ENCODE data around the gene SLC28A3.

Gene SLC28A3

DNA sequence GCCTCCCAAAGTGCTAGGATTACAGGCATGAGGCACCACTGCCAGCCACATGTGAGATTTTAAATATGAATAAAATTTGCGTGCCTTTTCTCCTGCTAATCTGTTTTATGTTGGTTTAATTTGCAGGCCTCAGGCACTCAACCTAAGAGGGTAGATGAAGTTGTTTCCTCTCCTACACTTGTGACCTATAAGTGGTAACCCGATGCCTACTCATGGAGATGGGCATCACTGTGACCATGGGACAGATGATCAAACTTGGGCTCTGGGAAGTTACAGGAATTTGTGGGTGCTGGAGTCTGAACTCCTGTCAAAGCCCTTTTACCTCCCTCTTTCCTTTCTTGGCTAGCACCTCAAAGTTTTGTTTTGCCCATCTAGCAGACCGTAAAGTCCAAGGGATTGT is 1.1 kb downstream of the SLC28A3 start:
- DNase-seq = no peak

DNA sequence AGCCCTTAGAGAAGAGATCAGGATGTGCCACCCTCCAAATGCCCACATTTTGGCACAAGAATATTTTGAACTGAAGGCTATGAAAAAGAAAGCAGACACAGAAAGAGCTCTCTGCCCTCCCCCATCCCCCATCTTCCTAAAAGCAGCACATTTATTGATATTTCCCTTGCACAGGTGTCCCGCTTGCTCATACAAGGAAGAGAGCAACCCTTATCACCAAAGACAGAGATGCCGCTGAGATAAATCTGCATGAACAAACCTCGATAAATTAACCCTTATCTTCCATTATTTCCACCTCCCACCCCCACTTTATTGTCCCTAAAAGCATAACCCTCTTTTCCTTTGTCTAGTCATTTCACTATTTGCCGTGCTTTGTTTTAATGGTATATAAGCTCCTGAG is 1.8 kb downstream of the SLC28A3 start:
- no peak for DNase-seq

DNA sequence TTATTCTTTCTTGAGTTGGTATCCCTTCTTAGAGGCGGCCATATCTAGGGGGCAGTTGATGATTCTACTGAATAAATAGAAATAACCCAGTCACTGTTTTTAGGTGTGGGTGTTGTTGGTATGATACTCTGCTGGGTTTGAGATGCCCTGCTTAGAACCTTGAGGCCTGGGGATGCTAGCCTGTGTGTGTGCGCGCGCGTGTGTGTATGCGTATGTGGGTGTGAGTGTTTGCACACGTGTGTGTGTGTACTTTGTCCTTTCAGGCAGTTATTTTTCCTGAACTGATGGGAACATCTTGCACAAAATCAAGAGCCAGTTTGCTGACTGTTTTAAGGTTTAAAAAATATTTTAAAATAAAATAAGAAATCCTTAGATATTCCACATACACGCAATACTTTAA is 3.3 kb downstream of the SLC28A3 start:
- no peak for DNase-seq

DNA sequence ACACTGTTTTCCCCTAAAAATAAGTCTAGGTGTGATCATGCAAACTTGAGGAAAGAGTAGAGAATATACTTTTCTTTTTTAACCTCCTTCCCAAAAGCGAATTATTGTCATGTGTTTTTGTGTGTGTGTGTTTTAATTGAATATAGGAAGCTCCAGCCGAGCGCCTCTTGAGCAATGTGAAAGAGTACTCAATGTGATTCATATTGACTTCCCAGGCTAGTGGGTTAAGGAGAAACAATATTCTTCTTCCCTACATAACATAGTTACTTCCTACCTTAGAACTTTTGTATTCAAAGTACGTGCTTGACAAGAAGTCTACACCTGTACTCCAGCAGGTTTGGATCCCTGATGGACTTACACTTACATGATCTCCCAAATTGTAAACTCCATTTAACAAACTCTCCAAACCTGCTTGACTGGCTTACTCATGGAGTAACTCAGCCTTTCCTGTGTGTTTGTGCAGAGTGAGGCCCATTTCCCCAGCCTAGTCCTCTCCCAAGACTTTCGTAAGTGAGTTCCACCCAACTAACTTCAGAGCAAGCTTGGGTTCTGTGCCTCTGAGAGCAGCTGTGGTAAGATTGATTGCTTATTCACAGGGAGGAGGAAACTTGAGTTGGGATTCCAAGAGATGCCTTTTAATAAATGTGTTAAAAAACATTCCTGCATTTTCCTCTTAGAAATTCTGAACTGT is 9.3 kb downstream of the SLC28A3 start:
- DNase-seq = no peak

DNA sequence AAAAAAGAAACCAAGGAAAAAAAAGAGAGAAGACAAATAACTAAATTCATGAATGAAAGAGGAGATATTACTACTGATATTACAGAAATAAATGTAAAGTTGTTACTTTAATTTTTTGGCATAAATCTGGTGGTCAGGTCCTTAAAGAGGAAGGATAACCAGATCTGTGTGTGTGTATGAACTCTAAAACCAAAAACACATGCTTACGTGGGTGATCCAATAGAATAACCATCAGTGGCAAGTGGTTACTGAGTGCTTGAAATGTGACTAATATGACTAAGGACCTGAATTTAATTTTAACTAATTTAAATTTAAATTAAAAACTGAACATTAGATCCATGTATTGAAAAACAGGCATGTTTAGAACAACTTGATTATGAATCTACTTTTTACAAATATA is 10.3 kb downstream of the SLC28A3 start:
- no peak for DNase-seq

DNA sequence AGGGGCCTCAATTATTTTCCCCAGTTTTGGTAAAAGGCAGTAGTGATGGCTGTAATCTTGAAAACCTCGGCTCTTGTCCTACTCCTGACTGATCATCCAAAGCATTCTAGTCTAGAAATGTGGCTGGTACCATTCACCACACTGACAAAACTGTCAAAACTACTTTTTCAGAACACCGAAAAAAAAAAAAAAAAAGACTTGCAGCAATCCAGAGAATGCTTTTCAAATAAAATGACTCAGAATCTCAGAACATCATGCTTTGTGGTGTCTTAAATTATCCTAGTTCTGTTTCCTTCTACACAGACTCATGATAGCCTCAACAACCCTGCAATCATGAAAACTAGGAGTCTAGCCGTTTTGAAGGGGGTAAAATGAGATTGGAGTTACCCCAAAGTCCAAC is 13.4 kb downstream of the SLC28A3 start:
- no peak for DNase-seq

DNA sequence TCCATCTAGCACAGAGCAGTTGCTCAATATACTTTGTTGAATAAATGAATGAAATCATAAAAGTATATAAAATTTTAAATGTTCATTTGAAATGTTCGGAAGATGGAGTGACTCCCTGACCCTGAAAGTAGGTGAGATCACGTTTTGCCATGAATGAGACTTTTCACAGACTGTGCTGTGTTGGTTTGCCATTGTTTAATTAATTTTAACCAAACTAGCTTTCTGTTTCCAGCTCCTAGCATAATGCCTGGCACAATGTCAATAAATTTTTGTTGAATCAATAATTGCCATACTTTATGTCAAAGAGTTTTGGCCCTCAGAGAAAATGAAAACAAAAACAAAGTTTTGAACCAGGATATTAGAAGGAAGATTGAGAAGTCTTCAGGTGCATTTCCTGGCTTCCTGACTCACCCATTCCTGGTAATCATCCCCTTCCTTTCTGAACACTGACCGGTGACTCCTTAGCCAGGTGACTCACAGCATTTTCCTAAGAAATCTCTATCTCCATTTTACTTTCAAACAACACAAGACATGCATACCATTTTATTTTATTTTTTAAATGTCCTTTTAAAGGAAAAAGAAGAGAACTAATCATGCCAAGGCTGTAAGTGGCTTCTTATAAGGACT is 15.1 kb downstream of the SLC28A3 start:
- no peak for DNase-seq

DNA sequence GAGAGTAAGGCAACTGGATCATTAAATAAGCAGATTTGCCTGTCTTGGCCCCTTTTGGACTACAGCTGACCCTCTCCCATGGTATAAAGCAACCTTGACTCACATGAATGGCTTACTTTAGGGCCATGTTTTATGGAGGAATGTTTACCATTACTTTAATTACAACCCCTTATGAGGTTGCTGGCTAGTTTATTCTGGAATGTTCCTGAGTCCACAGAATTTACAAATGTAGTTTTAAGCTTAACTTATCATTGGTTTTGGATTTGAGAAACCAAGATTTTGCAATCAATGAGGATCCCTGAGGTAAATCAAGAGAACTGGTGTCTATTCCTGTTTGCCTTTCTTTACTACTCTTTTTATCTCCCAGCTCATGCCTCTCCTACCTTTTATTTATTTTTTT is 15.7 kb downstream of the SLC28A3 start:
- no peak for DNase-seq

DNA sequence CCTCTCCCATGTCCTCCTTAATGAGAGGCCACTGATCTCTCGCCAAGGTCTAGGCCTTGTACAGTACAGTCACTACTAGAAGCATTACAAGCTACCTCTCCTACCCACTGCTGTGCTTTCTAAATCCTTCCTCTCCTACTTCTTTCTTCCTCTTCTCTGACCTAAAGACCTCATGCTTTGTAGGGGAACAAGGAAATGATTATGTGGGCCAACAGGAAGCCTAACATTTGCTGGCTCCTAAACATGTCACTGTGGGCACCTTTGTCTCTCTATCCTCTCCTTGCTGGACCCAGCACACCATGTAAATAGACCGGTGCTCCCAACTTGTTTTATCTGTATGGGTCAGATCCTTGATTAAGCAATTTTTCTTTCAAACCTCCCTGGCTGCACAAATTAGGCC is 16.7 kb downstream of the SLC28A3 start:
- no peak for DNase-seq

DNA sequence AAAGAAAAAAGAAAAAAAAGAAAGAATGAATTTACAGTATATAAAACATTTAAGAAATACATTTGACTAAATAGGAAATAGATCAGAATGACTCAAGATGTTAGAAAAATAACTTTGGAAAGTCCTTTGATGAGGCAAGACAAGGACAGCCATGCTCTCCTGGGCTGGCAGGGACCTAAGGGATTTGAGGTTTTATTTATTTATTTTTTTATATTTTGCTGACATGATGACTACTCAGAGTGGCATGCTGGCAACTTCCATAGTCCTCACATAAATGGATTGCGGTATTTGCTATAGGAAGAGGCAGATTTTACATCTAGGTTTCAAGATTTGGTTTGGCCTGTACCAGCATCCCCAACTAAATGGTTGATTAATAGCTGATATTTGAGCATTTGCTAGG is 17.7 kb downstream of the SLC28A3 start:
- no peak for DNase-seq

DNA sequence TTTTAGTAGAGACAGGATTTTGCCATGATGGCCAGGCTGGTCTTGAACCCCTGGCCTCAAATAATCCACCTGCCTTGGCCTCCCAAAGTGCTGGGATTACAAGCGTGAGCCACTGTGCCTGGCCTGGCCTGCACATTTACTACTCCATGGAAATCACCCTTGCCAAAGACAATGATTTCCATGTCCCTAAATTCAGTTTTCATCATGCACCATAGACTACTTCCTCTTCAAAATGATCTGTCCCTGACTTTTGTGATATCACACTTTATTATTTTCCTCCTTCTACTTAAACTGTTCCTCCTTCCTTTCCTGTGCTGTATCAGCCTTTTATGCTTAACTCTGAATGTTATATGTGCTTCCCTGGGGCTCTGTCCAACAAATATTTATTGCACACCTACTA is 20.3 kb downstream of the SLC28A3 start:
- no peak for DNase-seq

DNA sequence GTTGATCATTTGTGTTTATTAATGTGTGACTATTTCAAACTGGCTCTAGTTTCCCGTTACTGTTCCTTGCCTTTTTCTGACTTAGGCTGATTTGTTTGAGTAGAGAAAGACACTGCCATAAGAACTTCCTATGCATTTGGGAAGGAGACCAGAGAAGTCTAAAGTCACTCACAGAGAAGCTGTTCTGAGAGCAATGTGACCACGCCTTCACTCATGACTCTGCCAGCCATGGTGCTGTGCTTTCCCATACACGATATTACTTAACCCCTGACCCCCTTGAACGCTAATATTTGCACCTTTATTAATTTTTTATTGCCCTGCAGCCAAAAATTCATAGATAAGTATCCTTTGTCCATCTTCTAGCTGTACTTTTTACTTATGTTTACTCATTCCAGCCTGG is 20.9 kb downstream of the SLC28A3 start:
- no peak for DNase-seq

DNA sequence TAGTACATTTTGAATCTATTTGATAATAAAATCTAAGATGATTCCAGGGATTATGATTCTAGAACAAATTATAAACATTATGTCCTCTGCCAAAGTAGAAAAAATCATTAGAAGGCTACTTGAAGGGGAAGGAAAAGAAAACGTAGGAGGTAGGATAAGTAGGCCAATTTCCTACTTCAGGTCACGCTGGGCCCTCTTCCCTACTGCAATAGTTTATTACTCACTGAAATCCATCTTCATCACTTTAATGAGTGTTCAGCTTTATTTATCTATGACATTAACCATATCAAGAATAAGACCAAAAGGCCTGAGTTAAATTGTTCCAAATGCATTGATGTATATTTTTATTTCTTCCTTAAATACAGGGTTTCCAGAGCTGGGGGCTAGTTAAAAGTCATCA is 21.6 kb downstream of the SLC28A3 start:
- no peak for DNase-seq

DNA sequence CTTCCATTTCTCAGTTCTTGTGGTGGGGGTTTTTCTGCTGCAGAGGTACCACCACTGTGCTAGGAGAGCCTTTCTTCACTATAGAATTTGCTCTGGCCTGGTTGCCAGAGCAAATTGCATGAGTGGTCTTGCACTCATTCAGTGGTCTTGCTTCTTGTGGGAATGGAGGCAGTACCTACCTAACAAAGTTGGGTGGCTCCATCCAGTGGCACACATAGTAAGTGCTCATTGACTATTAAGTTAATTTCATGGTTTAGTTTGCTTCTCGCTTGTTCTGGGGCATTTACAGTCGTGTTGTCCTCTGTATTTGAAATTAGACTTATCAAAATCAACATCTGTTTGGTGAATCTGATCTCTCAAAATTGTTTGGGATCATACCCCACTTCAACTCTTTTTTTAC is 23.0 kb downstream of the SLC28A3 start:
- DNase-seq = no peak

DNA sequence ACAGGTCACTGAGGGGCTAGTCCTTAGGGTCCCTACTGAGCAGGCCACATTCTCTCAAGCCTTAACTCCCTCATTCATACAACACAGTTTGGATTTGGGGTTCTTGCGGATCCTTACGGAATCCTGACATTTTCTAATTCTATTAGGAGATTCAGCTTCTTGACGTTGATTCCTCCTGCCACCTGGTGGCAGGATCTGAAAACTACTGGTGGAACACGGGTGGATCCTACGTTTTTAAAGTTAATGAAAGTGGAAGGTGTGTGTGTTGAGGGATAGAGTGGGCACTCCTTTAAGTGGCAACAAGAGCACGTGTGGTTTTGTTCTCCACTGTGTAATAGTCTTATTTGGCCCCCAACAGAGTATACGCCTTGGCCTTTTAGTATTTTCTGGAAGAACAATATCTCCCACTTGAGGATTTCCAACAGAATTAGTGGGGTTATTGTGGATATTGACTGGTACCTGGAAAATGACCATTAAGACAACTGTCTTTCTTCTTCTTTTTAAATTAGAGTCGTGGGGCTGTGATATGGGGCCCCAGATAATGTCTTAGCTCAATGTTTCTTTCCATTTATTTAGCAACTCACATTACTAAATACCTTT is 25.2 kb downstream of the SLC28A3 start:
- peak; percentile 48 for DNase-seq

DNA sequence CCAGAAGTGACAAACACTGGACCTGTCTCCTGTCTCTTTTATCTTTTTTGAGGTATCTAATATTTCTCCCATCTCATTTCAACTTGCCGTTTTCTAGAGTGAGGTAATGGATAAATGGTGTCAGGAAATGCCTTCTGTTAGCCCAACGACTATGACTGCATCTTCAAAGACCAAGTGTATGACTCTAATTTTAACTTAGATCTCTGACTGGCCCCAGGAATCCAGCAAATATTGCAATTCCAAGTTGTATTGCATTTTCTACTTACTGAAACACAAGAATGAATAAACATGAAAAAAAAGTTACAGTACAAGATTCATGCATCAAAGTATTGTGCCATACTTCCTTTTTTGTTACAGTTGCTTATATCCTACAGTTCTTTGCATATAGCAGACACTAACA is 26.3 kb downstream of the SLC28A3 start:
- no peak for DNase-seq

DNA sequence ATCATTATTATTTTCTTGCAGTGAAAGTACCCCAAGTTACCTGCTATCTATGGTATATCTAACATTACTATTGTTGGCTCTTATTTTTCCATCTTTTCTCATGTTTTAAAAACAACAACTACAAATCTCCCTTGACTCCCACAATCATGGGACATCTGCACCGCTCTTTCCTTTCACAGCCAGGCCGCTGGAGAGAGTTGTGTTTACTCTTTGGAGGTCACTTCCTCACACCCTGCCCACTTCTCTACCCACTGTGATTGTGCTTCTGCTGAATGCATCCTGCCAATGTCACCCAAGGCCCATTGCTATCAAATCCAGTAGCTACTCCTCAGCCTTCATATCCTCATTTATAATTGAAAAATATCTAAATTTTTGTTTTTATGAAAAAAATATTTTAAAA is 29.7 kb downstream of the SLC28A3 start:
- no peak for DNase-seq

DNA sequence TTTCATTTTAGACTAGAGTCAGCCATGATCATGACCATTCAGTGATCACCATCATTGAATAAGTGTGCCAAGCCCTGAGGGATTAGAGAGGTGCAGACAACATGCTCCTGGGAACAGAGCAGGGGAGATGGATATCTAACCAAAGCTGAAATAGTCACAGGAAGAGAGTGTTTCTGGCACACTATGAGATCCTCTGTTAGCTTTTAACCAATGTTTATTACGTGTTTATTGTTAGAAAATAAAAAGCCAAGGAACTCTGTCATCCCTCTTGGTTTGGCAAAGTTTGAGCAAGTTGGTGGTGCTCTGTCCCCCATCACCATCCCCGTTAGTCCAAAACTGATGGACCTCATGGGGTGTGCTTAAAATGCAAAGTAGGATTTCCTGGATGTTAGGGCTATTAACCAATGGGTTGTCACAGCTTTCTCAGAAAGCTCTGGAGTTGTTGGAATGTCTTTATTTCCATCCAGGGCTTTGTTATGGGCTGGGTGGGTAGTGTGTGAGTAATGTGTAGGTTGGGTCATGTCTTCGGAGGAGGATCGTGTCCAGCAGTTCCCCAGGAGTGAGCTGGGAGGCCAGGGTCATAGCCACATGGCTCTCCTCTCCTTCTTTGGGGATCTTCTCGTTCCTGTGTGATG is 34.9 kb downstream of the SLC28A3 start:
- DNase-seq = no peak

DNA sequence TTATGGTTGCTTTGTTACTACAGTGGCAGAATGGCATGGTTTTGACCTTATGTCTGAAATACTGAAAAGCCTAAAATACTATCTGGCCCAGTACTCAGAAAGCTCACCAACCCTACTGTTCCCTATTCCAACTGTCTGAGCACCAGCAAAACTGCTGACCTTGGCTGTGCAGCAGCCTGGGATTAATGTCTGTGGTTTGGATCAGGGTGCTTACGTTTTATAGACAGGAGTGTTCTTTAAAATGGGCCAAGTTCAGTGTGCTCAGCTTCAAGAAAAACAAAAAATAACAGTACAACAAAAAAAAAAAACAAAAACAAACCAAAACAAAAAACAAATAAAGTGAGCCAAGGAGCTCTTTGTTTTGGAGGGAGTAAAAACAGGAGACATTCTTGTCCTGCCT is 36.4 kb downstream of the SLC28A3 start:
- DNase-seq = no peak

DNA sequence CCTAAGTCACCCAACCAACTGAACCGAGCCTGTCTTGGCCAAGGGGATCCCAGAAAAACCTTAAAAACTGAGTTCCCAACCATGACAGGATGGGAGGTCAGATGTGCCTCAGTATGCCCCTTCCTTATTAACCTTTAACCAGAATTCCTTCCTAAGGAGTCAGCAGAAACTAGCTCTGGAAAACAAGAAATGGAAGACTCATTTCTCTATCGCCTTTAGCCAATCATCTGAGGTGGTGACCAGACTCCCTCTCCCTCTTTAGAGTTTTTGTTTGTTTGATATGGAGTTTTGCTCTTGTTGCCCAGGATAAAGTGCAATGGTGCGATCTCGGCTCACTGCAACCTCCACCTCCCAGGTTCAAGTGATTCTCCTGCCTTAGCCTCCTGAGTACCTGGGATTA is 37.5 kb downstream of the SLC28A3 start:
- DNase-seq = no peak

DNA sequence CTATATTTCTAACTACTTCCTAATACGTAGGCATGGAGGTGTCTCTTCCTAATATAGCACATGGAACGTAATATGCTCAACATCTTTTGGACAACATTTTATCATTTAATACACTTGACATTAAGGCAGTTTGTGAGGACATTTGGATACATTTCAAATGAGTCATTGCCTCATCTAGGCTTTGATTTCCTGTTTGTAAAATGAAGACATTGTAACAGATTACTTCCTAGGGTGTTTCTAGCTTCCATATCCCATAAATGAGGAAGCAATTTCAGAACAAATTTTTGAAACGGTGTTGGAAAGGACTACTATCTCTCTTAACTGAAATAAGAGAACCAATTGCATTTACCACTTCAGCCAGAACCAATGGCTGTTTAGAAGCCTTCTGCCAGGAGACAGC is 38.7 kb downstream of the SLC28A3 start:
- DNase-seq = no peak

DNA sequence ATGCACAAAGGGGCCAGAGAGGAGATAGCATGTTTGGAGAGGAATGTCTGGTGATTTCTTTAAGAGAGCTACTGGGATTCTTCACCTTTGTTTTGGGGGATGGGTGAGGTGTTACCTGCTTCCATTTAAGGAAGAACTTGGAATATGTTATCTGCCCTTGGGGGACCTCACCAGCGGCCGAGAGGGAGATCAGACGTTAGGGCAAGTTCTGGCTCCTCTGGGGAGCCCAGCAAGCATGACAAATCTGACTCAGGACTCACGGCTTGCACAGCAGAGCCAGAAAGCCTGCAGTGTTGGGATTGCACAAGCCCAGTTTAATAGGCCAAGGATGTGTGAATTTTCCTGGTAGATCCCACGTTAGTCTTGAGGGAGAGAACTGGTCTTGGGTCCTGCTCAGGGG is 40.3 kb downstream of the SLC28A3 start:
- DNase-seq = no peak

DNA sequence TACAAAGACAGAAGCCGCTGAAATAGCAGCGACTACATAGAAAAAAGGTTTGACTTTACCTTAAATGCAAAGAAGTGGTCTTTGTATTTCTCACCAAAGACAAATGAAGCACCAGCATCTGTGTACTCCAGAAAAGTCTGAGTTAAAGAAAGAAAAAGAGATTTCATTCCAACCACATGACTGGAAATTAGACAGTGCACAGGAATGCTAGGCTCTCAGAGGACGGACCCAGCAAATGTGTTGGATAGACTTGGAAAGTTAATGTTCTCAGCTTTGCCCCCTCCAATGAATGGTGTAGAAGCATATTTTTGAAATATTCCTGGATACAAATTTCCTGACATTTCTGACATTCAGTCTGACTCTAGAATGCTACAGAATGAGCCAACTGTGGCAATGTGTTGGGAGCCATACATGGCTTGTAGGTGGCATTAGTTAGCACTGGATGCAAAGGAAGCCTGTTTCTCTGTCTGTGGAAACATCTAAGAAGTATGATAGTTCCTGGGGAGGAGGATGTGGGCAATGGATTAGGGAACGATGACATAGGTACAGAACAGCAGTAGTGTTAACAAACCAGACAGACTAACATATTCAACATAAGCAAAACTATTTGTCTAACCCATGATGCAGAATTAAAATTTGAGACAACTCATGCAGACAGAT is 43.3 kb downstream of the SLC28A3 start:
- DNase-seq = no peak

Measured in CD4-positive, alpha-beta T cell treated with Interleukin-4 for 4 hours (primary cell).